Measurements from ENCODE around the gene ZNF789. TPM values are rescaled to one million over a fixed set of nuclear protein-coding genes. Genes with fewer than 3 reads are reported as not detected.

Gene ZNF789
- total RNA-seq, 1 experiment from 2014 or later, result 15.1 TPM

DNA sequence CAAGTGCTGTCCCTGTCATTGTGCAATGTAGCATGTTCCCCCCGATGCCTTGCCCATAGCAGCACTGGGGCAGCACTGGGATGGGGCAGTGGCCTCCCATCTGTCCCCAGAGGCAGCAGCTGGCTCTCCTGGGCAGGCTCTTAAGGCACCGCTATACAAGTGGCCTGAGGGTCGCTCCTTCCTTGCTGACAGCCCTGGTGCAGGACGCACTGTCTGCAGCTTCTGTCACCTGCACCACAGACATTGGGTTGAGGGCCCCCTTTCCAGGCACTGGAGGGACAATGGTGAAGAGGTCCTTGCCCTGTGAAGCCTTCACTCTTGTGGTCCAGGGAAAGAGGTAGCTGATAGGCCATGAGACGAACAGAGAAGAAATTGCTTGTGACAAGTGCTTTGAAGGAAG lies 23.4 kb upstream of the ZNF789 start:
- H3K4me2 ChIP-seq (ENCODE audit: insufficient read depth, insufficient read length, low read length), result no peak overlapping the region
- no peak overlapping the region for H3K18ac ChIP-seq (ENCODE audit: insufficient read length, low read depth, low read length)
- no peak overlapping the region for H3K56ac ChIP-seq (ENCODE audit: insufficient read length, low read depth, low read length)
- H2BK12ac ChIP-seq (ENCODE audit: insufficient read length, low read depth, low read length), result no peak overlapping the region
- no peak overlapping the region for H2BK120ac ChIP-seq (ENCODE audit: low read depth, low read length, poor library complexity, severe bottlenecking)
- no peak overlapping the region for H2AFZ ChIP-seq (ENCODE audit: low read length)
- H3K9me3 ChIP-seq (ENCODE audit: control insufficient read depth, low read depth, low read length), result no peaks in the 10 kb centered on the region
- no peaks in the 10 kb centered on the region for H3K23me2 ChIP-seq (ENCODE audit: insufficient read length, low read depth, low read length, poor library complexity, severe bottlenecking)
- no peak overlapping the region for H4K8ac ChIP-seq (replicated peaks; ENCODE audit: insufficient read length, low read depth, low read length)
- H3K79me2 ChIP-seq (ENCODE audit: insufficient read depth, low read length), result no peaks in the 10 kb centered on the region
- H2BK15ac ChIP-seq (ENCODE audit: low read depth, low read length), result no peak overlapping the region
- Mint-ChIP-seq H3K27me3 (ENCODE audit: low read depth) (no peaks in the 10 kb centered on the region; the same call in 1 of the 2 replicates), H3K36me3 (ENCODE audit: insufficient read depth in 1 of 3, low read depth in 3 of 3) (peaks cover 42 to 88% (median 85%) of the 10 kb centered on the region in 3 experiments; a peak in 6 of 7 replicates), H3K4me1 (no peaks in the 10 kb centered on the region), H3K4me3 (no peak overlapping the region), H3K27ac (peak overlapping the region in 2 of 3 experiments; percentile 72 to 79; a peak in 3 of 7 replicates), H3K9me3 (no peaks in the 10 kb centered on the region)
- no CpG with 5 or more reads among the region's 5 CpGs for WGBS (ENCODE audit: extremely low coverage, insufficient read length, low lambda C conversion rate)
- no peak overlapping the region for H2AK5ac ChIP-seq (ENCODE audit: insufficient read length, low read length)
- TF ChIP-seq, protein P1, sequence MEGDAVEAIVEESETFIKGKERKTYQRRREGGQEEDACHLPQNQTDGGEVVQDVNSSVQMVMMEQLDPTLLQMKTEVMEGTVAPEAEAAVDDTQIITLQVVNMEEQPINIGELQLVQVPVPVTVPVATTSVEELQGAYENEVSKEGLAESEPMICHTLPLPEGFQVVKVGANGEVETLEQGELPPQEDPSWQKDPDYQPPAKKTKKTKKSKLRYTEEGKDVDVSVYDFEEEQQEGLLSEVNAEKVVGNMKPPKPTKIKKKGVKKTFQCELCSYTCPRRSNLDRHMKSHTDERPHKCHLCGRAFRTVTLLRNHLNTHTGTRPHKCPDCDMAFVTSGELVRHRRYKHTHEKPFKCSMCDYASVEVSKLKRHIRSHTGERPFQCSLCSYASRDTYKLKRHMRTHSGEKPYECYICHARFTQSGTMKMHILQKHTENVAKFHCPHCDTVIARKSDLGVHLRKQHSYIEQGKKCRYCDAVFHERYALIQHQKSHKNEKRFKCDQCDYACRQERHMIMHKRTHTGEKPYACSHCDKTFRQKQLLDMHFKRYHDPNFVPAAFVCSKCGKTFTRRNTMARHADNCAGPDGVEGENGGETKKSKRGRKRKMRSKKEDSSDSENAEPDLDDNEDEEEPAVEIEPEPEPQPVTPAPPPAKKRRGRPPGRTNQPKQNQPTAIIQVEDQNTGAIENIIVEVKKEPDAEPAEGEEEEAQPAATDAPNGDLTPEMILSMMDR (conservative IDR thresholded peaks at IDR 0.05), result no peak
- no peak overlapping the region for H3K4ac ChIP-seq (ENCODE audit: low read depth, low read length)
- no peak overlapping the region for H3K14ac ChIP-seq (ENCODE audit: insufficient read depth, low read length)
- H3K9ac ChIP-seq (ENCODE audit: extremely low read depth, insufficient read length, low read length), result no peak overlapping the region
- H3K4me1 ChIP-seq (ENCODE audit: insufficient read depth, low read length), result no peaks in the 10 kb centered on the region
- no peak overlapping the region for H3K27ac ChIP-seq (ENCODE audit: insufficient read length, low read depth, low read length)
- no peaks in the 10 kb centered on the region for H3K79me1 ChIP-seq (ENCODE audit: insufficient read depth, low read depth, low read length, poor library complexity, severe bottlenecking)
- H3K23ac ChIP-seq (ENCODE audit: insufficient read length, low read depth, low read length), result no peak overlapping the region
- H2BK20ac ChIP-seq (ENCODE audit: low read depth, low read length, poor library complexity, severe bottlenecking), result no peak overlapping the region
- H2BK5ac ChIP-seq (ENCODE audit: insufficient read length, low read length), result no peak overlapping the region
- H4K20me1 ChIP-seq (ENCODE audit: control insufficient read depth, insufficient read depth, insufficient read length), result no peaks in the 10 kb centered on the region
- no peak overlapping the region for H4K91ac ChIP-seq (ENCODE audit: insufficient read length, low read depth, low read length)
- no peaks in the 10 kb centered on the region for H3K27me3 ChIP-seq (ENCODE audit: insufficient read depth, low read length)
- no peak overlapping the region for H4K5ac ChIP-seq (ENCODE audit: insufficient read length, low read depth, low read length)
- H3T11ph ChIP-seq (ENCODE audit: low read length), result no peak overlapping the region
- no peak for DNase-seq

Measured in H9 (cell line).